ENCODE results near the gene PTPN5. TPM values are rescaled to one million over a fixed set of nuclear protein-coding genes. Genes with fewer than 3 reads are reported as not detected.
"Not testable (repeated sequence)": the region's sequence is repeated elsewhere in the genome, so short reads cannot be mapped to it uniquely, and the experiment has no call there.

The PTPN5 gene
- total RNA-seq, 1 experiment from 2014 or later, result 1.4 TPM

GRCh38 chr11:18682466-18682865, 109.1 kb downstream of the PTPN5 start:
- H2AFZ ChIP-seq (ENCODE audit: low read length), result no peak overlapping the region
- H2BK15ac ChIP-seq (ENCODE audit: low read depth, low read length), result no peak overlapping the region
- no peak overlapping the region for H3T11ph ChIP-seq (ENCODE audit: low read length)
- H3K79me2 ChIP-seq (ENCODE audit: insufficient read depth, low read length), result no peaks in the 10 kb centered on the region
- H3K9me3 Mint-ChIP-seq, result no peaks in the 10 kb centered on the region
- no peak overlapping the region for H3K4ac ChIP-seq (ENCODE audit: low read depth, low read length)
- no peak overlapping the region for H2BK5ac ChIP-seq (ENCODE audit: insufficient read length, low read length)
- no peaks in the 10 kb centered on the region for H3K36me3 Mint-ChIP-seq (ENCODE audit: insufficient read depth in 1 of 3, low read depth in 3 of 3)
- H3K27me3 ChIP-seq (ENCODE audit: insufficient read depth, low read length), result no peaks in the 10 kb centered on the region
- no peak overlapping the region for H2BK20ac ChIP-seq (ENCODE audit: low read depth, low read length, poor library complexity, severe bottlenecking)
- H3K79me1 ChIP-seq (ENCODE audit: insufficient read depth, low read depth, low read length, poor library complexity, severe bottlenecking), result no peaks in the 10 kb centered on the region
- H3K9ac ChIP-seq (ENCODE audit: extremely low read depth, insufficient read length, low read length), result no peak overlapping the region
- H3K14ac ChIP-seq (ENCODE audit: insufficient read depth, low read length), result no peak overlapping the region
- no peak for DNase-seq
- no peaks in the 10 kb centered on the region for H4K20me1 ChIP-seq (ENCODE audit: control insufficient read depth, insufficient read depth, insufficient read length)
- no peak overlapping the region for H3K4me3 Mint-ChIP-seq
- no peak overlapping the region for H3K18ac ChIP-seq (ENCODE audit: insufficient read length, low read depth, low read length)
- no peak for TF ChIP-seq CTCF (conservative IDR thresholded peaks at IDR 0.05)
- H3K4me2 ChIP-seq (ENCODE audit: insufficient read depth, insufficient read length, low read length), result no peak overlapping the region
- no peaks in the 10 kb centered on the region; the same call in 1 of the 2 replicates for H3K27me3 Mint-ChIP-seq (ENCODE audit: low read depth)
- no peaks in the 10 kb centered on the region for H3K4me1 ChIP-seq (ENCODE audit: insufficient read depth, low read length)
- H2AK5ac ChIP-seq (ENCODE audit: insufficient read length, low read length), result no peak overlapping the region
- H3K23ac ChIP-seq (ENCODE audit: insufficient read length, low read depth, low read length), result no peak overlapping the region
- WGBS (ENCODE audit: extremely low coverage, insufficient read length, low lambda C conversion rate), result no CpG with 5 or more reads among the region's 3 CpGs
- H3K9me3 ChIP-seq (ENCODE audit: control insufficient read depth, low read depth, low read length), result no peaks in the 10 kb centered on the region
- H4K5ac ChIP-seq (ENCODE audit: insufficient read length, low read depth, low read length), result no peak overlapping the region
- no peak overlapping the region for H3K56ac ChIP-seq (ENCODE audit: insufficient read length, low read depth, low read length)
- H2BK12ac ChIP-seq (ENCODE audit: insufficient read length, low read depth, low read length), result no peak overlapping the region
- no peak overlapping the region for H2BK120ac ChIP-seq (ENCODE audit: low read depth, low read length, poor library complexity, severe bottlenecking)
- H3K23me2 ChIP-seq (ENCODE audit: insufficient read length, low read depth, low read length, poor library complexity, severe bottlenecking), result no peaks in the 10 kb centered on the region
- H3K27ac Mint-ChIP-seq, result no peak overlapping the region
- H4K8ac ChIP-seq (replicated peaks; ENCODE audit: insufficient read length, low read depth, low read length), result no peak overlapping the region
- H4K91ac ChIP-seq (ENCODE audit: insufficient read length, low read depth, low read length), result no peak overlapping the region
- H3K27ac ChIP-seq (ENCODE audit: insufficient read length, low read depth, low read length), result no peak overlapping the region
- peaks cover 0 to 8% of the 10 kb centered on the region in 2 experiments; a peak in 2 of 4 replicates for H3K4me1 Mint-ChIP-seq

GRCh38 chr11:18681949-18682348, 109.6 kb downstream of the PTPN5 start:
- not testable (repeated sequence) for H3K27me3 Mint-ChIP-seq (ENCODE audit: low read depth); H3K18ac ChIP-seq (ENCODE audit: insufficient read length, low read depth, low read length); H2AFZ ChIP-seq (ENCODE audit: low read length); H3K4ac ChIP-seq (ENCODE audit: low read depth, low read length); H3K9ac ChIP-seq (ENCODE audit: extremely low read depth, insufficient read length, low read length); H3K14ac ChIP-seq (ENCODE audit: insufficient read depth, low read length); H2BK15ac ChIP-seq (ENCODE audit: low read depth, low read length); H3K23ac ChIP-seq (ENCODE audit: insufficient read length, low read depth, low read length); H2AK5ac ChIP-seq (ENCODE audit: insufficient read length, low read length); H3K4me1 Mint-ChIP-seq; H2BK5ac ChIP-seq (ENCODE audit: insufficient read length, low read length); H4K91ac ChIP-seq (ENCODE audit: insufficient read length, low read depth, low read length); H3K27ac Mint-ChIP-seq; H3K36me3 Mint-ChIP-seq (ENCODE audit: insufficient read depth in 1 of 3, low read depth in 3 of 3); H3K27ac ChIP-seq (ENCODE audit: insufficient read length, low read depth, low read length); H3K79me2 ChIP-seq (ENCODE audit: insufficient read depth, low read length); H3K4me1 ChIP-seq (ENCODE audit: insufficient read depth, low read length); H3K9me3 ChIP-seq (ENCODE audit: control insufficient read depth, low read depth, low read length); DNase-seq; H3K4me2 ChIP-seq (ENCODE audit: insufficient read depth, insufficient read length, low read length); H3T11ph ChIP-seq (ENCODE audit: low read length); H4K20me1 ChIP-seq (ENCODE audit: control insufficient read depth, insufficient read depth, insufficient read length); H2BK12ac ChIP-seq (ENCODE audit: insufficient read length, low read depth, low read length); H3K56ac ChIP-seq (ENCODE audit: insufficient read length, low read depth, low read length); H2BK120ac ChIP-seq (ENCODE audit: low read depth, low read length, poor library complexity, severe bottlenecking); H3K23me2 ChIP-seq (ENCODE audit: insufficient read length, low read depth, low read length, poor library complexity, severe bottlenecking); H2BK20ac ChIP-seq (ENCODE audit: low read depth, low read length, poor library complexity, severe bottlenecking); H4K8ac ChIP-seq (replicated peaks; ENCODE audit: insufficient read length, low read depth, low read length); H3K79me1 ChIP-seq (ENCODE audit: insufficient read depth, low read depth, low read length, poor library complexity, severe bottlenecking); H3K27me3 ChIP-seq (ENCODE audit: insufficient read depth, low read length); H3K4me3 Mint-ChIP-seq; H4K5ac ChIP-seq (ENCODE audit: insufficient read length, low read depth, low read length); H3K9me3 Mint-ChIP-seq
- WGBS (ENCODE audit: extremely low coverage, insufficient read length, low lambda C conversion rate), result no CpG with 5 or more reads among the region's 1 CpG

Data from H9 (cell line).